ENCODE results near the gene PLXDC1.

GRCh38 chr17:39064819-39065218, 86.6 kb downstream of the PLXDC1 start:
- no peak for TF ChIP-seq POLR2AphosphoS5 (IDR thresholded peaks at IDR 0.05)
- no peak for TF ChIP-seq CTCF (IDR thresholded peaks at IDR 0.05 in 8 of 11, conservative IDR thresholded peaks at IDR 0.05 in 3 of 11)
- no peak for TF ChIP-seq POLR2A (IDR thresholded peaks at IDR 0.05)
